ENCODE data around the gene EXOSC2.

EXOSC2 gene

DNA sequence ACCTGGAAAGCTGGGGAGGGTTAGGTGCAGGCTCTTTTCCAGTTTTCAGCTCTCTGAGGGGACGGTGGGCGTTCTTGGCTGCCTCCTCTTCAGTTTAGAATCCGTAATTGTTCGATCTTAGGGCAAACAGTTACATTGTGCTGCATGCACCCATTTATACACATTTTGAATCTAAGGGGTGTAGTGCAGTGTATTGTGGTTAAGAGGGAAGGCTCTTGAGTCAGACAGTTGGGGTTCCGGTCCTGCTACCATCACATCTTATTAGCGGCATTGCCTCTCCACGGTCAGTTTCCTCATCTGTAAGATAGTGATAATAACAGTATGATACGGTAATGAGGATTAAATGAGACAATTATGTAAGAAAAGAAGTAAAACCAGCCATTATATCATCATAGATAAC, 625 bp downstream of the EXOSC2 start:
- in situ Hi-C loops (cut with MboI; ENCODE audit: low sequenced_read_pairs), result no loop called here

DNA sequence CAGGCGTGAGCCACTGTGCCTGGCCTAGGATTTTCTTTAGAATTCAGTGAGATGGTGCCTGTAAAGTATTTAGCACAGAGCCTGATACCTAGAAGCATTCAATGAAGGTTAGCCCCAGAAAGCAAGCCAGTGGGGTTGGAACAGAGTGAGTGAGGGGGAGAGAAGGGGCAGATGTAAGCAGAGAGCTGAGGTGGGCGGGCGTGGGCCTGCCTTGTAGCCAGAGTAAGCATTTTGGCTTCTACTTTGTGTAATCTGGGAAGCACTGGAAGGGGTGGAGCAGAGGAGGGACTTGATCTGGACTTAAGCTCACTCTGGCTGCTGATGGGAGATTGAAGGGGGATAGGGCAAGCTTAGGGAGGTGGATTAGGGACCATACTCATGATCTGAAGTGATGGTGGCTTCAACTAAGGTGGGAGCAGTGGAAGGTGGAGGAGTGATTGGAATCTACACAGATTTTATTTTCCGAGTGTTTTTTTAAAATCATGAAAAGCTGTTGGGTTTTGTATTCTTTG, 2.6 kb downstream of the EXOSC2 start:
- in situ Hi-C loops (cut with MboI; ENCODE audit: low sequenced_read_pairs), result no loop called here

DNA sequence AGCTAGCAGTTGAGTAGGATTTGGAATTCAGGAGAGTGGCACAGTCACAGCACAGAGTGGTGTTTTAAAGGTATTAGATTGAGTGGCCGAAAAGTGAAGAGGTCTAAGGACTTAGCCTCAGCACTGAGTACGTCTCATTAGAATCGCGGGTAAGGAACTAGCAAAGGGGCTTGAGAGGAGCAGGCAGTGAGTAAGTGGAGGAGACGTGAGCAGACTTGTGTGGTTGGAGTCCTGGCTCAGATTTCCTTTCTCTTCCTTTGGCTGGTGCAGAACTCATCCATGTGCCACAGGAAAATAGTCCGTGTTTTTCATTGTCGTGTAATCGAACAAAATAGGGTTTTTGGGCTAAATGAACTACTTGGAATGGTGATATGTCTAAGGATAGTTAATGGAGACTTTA, 3.4 kb downstream of the EXOSC2 start:
- in situ Hi-C loops (cut with MboI; ENCODE audit: low sequenced_read_pairs), result no loop called here

DNA sequence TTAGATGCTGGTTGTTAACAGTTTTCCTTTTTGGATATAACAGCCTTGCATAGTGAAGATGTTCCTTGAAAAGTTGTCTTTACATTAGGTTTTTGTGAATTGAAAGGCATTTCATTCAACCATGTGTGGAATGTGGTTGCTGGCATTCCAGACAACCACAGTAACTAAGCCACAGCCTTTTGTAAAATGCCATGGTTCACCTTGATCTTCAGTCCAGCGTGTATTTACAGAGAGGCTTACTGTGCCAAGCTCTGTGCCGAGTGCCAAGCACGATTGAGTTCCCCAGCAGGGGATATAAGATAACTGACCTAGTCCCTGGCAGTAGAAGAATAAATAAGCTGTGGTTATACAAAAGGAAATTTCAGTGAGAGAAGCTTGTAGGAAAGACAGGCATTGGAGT, 4.9 kb downstream of the EXOSC2 start:
- in situ Hi-C loops (cut with MboI; ENCODE audit: low sequenced_read_pairs), result no loop called here

DNA sequence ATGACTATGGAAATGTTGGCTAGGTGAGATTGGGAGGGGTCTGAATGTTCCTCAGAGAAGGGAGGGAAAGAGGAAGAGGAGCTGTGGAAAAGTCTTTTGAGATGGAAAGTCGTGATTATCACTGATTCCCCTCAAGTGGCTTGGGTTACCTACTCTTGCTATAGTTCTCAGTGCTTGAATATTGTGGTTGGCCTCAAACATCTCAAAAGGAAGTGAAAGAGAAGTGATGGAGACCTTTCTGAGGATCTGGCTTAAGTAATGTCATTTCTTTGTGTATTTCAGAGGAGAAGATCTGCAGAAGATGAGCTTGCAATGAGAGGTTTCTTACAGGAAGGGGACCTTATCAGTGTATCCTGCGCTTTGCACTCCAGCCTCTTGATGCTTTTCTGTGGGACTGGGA, 5.5 kb downstream of the EXOSC2 start:
- in situ Hi-C loops (cut with MboI; ENCODE audit: low sequenced_read_pairs), result no loop called here

DNA sequence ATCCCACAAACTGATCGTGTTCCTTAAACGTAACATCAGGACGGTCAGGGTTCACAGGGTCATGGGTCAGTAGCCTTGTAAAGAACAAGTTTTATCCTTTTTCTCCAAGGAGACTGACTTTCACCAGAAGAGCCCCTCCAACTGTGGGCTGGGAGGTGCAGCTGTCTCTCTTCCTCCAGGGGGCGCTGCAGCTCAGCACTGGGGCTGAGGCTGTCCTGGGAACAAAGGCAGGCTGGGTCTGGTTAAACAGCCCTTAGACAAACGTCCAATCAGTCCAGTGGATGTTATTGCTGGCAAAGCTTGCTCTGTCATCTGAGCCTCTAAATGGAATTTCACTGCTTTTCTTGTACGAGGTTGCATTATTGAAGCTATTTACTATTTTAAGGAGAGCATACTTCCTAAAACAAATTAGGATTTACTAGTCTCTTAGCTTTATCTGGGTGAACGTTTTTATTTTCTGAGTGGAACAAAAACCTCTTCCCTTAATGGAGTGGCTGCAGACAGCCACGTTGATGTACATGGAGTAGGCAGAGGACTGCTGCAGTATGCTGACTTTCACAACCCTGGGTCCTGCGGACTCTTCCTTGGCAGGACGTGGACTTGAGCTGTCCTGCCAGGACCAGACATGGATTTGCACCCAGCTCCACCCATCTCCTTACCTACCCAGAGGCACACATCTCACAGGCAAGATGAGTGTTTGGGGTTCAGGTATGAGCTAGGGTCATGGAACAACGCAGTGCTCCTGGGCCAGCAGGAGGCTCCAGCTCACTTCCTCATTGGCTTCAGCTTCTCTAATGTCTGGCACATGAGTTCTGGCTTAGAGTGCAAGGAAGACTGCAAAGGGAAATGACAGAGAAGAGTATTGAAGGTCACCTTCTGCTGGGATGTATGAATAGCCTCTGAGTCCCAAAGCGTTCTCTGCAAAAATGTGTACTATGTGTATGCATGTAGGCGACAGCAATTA, 7.8 kb downstream of the EXOSC2 start:
- in situ Hi-C loops (cut with MboI; ENCODE audit: low sequenced_read_pairs), result loop anchor here (10.0 kb wide), 1 partner anchor 163 kb away; no protein-coding TSS in a partner anchor

DNA sequence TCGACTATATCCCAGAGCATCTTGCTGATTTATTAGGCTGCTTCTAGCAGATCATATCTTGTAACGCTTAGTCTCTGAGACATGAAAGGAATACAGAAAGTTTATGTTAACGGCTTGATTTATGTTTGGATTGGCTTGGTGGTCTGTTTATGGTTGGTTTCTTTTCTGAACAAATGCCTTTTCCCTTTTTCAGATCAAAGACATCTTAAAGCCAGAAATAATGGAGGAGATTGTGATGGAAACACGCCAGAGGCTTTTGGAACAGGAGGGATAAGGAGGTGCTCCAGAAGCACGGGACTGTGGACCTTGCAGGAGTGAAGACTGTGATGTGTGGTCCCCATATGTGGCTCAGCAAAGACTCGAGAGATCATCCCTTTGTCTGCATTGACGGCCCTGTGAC, 9.9 kb downstream of the EXOSC2 start:
- in situ Hi-C loops (cut with MboI; ENCODE audit: low sequenced_read_pairs), result loop anchor here (10.0 kb wide), 1 partner anchor 161 kb away; no protein-coding TSS in a partner anchor

DNA sequence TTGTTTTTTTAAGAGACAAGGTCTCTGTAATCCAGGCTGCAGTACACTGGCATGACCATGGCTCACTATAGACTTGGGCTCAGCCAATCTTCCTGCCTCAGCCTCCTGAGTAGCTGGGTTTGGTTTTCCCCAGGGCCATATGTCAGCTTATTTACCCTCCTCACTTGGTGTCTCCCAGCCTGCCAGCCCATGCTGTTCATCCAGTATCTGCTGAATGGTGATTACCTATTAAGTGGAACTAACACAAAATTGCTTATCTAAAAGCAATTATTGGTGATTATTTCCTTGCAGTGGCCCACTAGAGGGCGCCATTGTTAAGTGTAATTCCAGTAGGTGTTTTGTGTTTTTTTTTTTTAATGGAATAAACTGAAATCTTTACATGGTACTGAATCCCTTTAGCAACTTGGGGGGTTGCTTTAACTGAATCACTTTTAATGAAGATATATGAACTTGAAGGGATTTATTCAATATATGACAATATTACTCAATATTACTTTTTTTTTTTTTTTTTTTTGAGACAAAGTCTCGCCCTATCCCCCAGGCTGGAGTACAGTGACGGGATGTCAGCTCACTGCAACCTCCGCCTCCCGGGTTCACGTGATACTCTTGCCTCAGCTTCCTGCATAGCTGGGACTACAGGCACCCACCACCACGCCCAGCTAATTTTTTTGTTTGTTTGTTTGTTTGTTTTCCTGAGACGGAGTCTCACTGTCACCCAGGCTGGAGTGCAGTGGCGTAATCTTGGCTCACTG, 13.8 kb downstream of the EXOSC2 start:
- in situ Hi-C loops (cut with MboI; ENCODE audit: low sequenced_read_pairs), result loop anchor here (10.0 kb wide), 1 partner anchor 157 kb away; no protein-coding TSS in a partner anchor

DNA sequence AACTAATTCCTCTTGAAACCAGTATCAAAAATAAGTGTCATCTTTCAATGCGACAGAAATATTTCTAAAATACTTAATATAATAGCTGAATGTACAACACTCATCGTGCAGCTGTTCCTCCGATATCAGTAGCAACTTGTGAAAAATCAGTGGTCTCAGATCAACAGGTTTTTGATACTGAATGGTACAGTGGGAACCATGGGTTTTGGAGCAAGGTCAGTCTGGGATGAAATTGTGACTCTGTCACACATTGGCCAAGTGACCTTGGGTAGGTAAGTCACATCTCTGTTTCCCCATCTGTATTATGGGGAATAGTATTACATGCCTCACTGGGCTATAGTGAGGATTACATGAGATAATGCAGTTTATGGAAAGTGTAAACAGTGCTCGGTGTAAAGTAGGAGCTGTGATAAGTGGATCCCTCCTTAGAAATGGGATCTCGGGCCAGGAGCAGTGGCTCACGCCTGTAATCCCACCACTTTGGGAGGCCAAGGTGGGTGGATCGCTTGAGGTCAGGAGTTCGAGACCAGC, 17.3 kb downstream of the EXOSC2 start:
- in situ Hi-C loops (cut with MboI; ENCODE audit: low sequenced_read_pairs), result no loop called here

DNA sequence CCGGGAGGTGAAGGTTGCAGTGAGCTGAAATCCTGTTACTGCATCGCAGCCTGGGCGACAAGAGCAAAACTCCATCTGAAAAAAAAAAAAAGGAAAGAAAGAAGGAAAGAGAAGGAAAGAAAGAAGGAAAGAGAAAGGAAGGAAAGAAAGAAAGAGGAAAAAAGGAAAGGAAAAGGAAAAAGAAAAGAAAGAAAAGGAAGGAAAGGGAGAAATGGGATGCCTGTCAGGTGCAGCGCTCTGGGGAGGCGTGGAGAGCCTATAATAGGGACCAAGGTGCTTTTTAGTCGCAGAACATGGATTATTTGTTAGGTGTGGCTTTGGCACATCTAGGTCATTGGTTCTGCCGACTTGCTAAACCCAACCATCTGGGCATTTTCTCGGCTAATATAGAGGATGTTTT, 17.9 kb downstream of the EXOSC2 start:
- in situ Hi-C loops (cut with MboI; ENCODE audit: low sequenced_read_pairs), result no loop called here

DNA sequence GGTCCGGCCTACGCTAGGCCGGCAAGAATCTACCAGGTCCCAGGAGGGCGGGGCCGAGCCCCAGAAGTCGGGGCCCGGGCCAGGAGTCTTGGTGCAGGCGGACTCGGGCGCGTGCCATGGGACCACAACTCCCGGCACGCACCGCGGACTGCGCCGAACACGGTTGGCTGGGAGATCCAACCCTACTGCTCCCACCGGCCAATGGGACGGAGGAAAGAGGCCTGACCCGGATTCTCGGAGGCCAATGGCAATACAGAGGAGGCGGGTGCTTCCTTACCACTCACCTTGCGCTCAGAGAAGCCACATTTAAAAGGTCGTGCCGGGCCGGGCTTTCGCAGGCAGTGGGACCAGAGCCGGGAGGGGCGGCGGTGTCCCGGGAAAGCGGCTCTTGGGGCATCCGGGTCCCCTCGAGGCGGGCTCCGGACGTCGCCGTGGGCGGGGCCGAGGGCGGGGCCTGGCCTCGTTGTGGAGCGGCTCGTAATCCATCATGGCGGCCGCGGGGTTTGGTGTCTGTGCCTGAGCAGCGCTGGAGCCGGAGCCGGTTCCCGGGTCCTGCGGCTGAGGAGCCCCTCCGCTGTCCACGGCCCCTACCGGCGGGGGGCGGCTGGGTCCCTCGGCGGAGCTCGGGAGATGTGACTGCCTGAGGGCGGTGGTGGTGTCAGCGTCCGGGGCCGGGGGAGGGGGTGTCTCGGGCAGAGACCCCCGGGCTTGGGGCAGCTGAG, 19.1 kb downstream of the EXOSC2 start:
- in situ Hi-C loops (cut with MboI; ENCODE audit: low sequenced_read_pairs), result no loop called here

DNA sequence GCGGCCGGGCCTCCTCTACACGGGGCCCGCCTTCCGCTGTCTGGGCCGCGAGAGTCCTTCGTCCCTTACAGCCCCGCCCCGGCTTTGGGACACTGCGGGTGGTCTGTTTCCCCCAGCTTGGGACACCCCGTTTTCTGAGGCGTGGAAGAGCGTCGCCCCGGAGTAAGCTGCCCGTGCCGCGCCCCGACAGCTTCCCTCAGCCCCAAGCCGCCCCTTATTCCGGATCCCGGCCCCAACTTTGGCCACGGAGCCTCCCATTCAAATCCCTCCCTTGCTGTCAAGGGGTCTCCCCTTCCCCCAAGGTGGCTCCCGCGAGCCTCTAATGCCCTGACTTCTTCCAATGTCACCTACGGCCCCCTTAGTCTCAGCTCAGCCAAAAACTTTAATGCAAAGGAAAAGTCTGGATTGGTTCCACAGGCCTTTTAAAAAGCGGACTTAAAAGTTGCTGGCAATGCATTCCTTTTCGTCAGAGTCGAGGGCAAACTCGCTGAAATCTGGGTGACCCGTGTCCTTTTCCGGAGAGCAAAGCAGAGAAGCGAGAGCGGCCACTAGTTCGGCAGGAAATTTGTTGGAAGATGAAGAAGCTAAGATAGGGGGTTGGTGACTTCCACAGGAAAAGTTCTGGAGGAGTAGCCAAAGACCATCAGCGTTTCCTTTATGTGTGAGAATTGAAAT, 19.8 kb downstream of the EXOSC2 start:
- in situ Hi-C loops (cut with MboI; ENCODE audit: low sequenced_read_pairs), result no loop called here

DNA sequence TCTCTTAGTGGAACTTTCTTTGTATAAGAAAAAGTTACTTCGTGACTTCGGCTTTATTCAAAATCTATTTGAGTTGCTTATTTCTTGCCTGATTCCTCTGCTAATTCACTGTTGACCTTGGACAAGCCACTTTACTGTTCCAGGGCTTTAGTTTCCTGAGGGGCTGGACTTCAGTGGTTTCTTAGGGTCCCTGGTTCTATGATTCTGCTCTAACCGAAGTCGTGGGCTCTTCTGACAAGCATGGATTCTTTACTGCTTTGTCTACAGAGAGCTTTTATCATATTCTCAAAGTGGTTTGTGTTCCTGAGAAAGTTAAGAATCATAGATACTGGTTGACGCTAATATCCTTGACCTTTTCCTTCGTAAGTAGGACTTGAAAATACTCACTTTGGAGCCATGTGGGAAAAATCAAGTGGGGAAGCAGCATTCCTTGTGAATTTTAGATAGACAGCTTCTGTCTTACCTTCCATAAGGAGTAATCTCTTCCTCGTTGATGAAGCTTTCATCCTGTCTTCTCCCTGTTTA, 21.1 kb downstream of the EXOSC2 start:
- in situ Hi-C loops (cut with MboI; ENCODE audit: low sequenced_read_pairs), result no loop called here

DNA sequence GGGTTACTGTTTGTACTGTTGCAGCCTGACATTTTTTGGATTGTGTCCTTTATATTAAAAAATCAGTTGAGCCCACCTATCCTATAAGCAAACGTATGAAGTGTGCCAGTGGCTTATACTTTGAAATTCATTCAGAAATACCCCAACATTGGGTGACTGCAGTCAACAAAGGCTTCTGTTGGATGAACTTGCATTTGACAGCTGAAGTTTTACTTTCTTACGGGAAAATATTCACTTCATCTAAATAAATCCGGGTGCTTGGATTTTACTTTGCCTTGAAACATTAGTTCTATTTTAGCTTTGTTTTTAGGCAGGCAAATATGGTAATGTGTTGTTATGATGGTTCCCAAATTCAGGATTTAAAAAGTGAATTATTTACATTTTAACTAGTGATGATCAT, 21.7 kb downstream of the EXOSC2 start:
- in situ Hi-C loops (cut with MboI; ENCODE audit: low sequenced_read_pairs), result no loop called here

DNA sequence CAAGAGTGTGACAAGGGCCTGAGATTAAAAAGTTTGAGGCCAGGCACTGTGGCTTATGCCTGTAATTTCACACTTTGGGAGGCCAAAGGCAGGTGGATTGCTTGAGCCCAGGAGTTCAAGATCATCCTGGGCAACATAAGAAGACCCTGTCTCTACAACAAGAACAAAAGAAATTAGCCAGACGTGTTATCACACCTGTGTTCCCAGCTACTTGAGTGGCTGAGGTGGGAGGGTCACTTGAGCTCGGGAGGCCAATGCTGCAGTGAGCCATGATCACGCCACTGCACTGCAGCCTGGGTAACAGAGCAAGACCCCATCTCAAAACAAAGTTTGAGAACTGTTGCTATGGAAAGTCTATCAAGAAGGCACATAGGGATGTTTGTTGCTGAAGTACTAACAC, 25.0 kb downstream of the EXOSC2 start:
- in situ Hi-C loops (cut with MboI; ENCODE audit: low sequenced_read_pairs), result no loop called here

DNA sequence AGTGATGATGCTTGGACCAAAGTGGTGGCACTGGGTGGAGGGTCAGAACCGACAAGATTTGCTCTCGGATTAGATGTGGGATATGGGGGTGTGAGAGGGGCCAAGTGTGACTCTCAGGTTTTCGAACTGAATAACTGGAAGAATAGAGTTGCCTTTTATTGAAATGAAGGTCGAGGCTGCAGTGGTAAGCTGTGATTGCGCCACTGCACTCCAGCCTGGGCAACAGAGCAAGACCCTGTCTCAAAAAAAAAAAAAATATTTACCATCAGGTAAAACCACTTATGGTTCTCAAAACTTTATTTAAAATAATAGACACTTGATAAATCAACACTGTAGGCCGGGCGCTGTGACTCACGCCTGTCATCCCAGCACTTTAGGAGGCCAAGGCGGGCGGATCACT, 27.2 kb downstream of the EXOSC2 start:
- in situ Hi-C loops (cut with MboI; ENCODE audit: low sequenced_read_pairs), result no loop called here

DNA sequence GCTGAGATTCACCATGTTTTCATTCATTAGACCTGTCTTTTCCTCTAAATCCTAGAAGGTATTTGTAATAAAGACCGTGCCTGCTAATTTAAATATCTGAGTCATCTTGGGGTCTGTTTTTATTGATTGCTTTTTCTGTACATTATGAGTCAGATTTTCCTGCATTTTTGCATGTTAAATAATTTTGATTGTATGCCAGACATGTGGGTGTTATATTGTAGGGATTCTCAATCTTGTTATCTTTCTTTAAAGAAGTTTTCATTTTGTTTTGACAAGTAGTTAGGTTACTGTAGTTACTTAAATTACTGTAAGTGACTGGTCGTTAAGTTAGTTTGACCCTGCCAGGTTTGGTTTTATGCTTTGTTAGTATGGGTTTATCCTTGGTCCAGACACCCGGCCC, 35.1 kb downstream of the EXOSC2 start:
- in situ Hi-C loops (cut with MboI; ENCODE audit: low sequenced_read_pairs), result no loop called here

DNA sequence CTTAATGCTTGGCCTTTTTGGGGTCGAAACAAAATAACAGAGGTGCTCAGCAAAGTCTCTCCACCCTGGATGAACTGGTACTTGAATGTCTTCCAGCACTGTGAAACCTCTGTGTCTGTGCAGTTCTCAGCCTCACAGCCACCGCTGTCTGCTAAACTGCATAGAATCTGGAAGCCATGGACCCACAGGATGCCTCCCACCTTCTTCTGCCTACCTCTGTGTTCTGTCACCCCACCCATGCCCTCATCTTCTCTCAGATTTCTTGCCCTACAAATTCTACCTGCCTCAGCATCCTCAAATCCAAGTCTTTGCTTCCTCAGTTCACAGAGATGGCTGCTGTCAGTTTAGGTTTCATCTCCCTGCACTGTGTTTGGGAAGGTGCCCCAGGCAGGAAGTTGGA, 35.6 kb downstream of the EXOSC2 start:
- in situ Hi-C loops (cut with MboI; ENCODE audit: low sequenced_read_pairs), result no loop called here

DNA sequence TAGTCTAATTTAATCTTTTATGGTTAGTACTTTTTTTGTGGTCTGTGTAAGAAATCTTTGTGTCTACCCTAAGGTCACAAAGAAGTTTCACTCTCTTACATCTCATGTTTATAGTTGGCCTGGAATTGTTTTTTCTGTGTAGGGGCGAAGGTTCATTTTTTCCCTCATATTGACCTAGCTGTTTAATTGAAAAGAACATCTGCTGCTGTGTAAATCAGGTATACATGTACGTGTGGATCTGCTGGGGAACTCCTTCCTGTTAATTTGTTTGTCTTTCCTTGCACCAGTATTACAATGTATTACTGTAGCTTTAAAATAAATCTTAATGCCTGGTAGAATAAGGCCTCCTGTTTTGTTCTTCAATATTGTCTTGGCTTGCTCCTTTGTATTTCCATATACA, 37.8 kb downstream of the EXOSC2 start:
- in situ Hi-C loops (cut with MboI; ENCODE audit: low sequenced_read_pairs), result no loop called here

DNA sequence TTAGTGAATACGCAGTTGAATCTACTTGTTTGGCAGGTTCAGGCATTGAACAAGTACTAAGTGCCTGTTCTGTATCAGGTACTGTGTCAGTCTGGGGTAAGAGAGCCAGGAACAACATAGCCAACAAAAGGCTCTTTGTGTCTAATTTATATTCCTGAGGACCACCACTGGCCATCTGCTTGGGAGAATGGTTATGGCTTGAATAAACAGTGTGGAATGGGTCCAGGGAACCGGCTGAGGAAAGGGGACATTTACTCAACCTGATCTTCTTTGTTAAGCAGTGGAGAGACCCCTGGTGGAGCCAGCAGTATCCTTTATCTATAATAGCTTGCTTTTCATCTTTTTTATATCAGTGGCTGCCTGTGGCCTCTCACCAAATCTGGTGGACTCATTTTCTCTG, 38.6 kb downstream of the EXOSC2 start:
- in situ Hi-C loops (cut with MboI; ENCODE audit: low sequenced_read_pairs), result no loop called here
